ENCODE results near the gene NDUFS6. TPM values are rescaled to one million over a fixed set of nuclear protein-coding genes. Genes with fewer than 3 reads are reported as not detected.

Gene NDUFS6
- polyA plus RNA-seq, 2 of the 4 experiments (the other 2 are of a cell fraction), result 76.0 to 192 TPM

- 46% methylated on average over 14 of the region's 14 CpGs for WGBS (ENCODE audit: missing lambda C conversion rate)
- DNase-seq (ENCODE audit: low read depth in 1 of 2, low spot score in 1 of 2) (no peak), FAIRE-seq (no peak), ATAC-seq (no peak)
- ChIA-PET POLR2A (no interaction called here), CTCF (no interaction called here)
- no peak overlapping the region for H3K4me2 ChIP-seq
- H3K27ac ChIP-seq, result no peak overlapping the region
- H3K4me1 ChIP-seq, result no peaks in the 10 kb centered on the region
- H3K9me3 ChIP-seq, result no peaks in the 10 kb centered on the region
- TF ChIP-seq, protein P1, sequence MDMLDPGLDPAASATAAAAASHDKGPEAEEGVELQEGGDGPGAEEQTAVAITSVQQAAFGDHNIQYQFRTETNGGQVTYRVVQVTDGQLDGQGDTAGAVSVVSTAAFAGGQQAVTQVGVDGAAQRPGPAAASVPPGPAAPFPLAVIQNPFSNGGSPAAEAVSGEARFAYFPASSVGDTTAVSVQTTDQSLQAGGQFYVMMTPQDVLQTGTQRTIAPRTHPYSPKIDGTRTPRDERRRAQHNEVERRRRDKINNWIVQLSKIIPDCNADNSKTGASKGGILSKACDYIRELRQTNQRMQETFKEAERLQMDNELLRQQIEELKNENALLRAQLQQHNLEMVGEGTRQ (IDR thresholded peaks at IDR 0.05), result no peak
- TF ChIP-seq PHF8 (IDR thresholded peaks at IDR 0.05; ENCODE audit: borderline replicate concordance, low read depth), result no peak
- TF ChIP-seq MAFK (IDR thresholded peaks at IDR 0.05; ENCODE audit: partially characterized antibody), result no peak
- TF ChIP-seq CBX2 (IDR thresholded peaks at IDR 0.05; ENCODE audit: borderline replicate concordance, low read depth), result no peak
- no peak for TF ChIP-seq ZSCAN20 (CRISPR knock-in tag; IDR thresholded peaks at IDR 0.05)
- TF ChIP-seq NR3C1 (IDR thresholded peaks at IDR 0.05), result no peak
- no peak overlapping the region for H3K4me3 ChIP-seq
Observed at GRCh38 chr5:1865486-1865885, 64.3 kb downstream of the NDUFS6 start.

Other genes starting within 250 kb of the NDUFS6 start
- gene MRPL36, start 1.6 kb upstream of the NDUFS6 start, polyA plus RNA-seq (2011; rRNA removed), result 124 and 127 TPM in 2 replicates
- 111 to 120 TPM (median 114 TPM) in 3 replicates for gene MRPL36, start 1.6 kb upstream of the NDUFS6 start, polyA plus RNA-seq (2017; fragmentation: RNase III; extraction: RNeasy Plus Mini Kit Qiagen cat#74134 plus additional on column Dnase treatment)
- 0.04 and 0.05 TPM in 2 replicates for gene IRX4, start 81.5 kb downstream of the NDUFS6 start, polyA plus RNA-seq (2011; rRNA removed)
- gene IRX4, start 81.5 kb downstream of the NDUFS6 start, polyA plus RNA-seq (2017; fragmentation: RNase III; extraction: RNeasy Plus Mini Kit Qiagen cat#74134 plus additional on column Dnase treatment), result 0.05 to 0.06 TPM in 2 of 3 replicates, not detected in the other

All from A549 (cell line).